Measurements from ENCODE around the gene PACSIN3. TPM values are rescaled to one million over a fixed set of nuclear protein-coding genes. Genes with fewer than 3 reads are reported as not detected.

The PACSIN3 gene
- total and polyA plus RNA-seq, 2 of the 13 experiments (the other 11 are each of a cell fraction or from before 2014, with no cell fraction given): 47.9 to 93.3 TPM

- TF ChIP-seq ZNF318 (CRISPR knock-in tag; IDR thresholded peaks at IDR 0.05) (0 out of 2 replicates have a peak, but pooled peaks have one; percentile 16), ASH2L (IDR thresholded peaks at IDR 0.05; ENCODE audit: insufficient read length, low read depth, low read length) (peak; percentile 81), ZNF788 (CRISPR knock-in tag; IDR thresholded peaks at IDR 0.05; ENCODE audit: borderline replicate concordance) (no peak), PPARG (CRISPR knock-in tag; conservative IDR thresholded peaks at IDR 0.05) (peak; percentile 55; the same call in 1 of the 2 replicates), ESRRA (CRISPR knock-in tag; IDR thresholded peaks at IDR 0.05; ENCODE audit: low read depth) (no peak), DZIP1 (CRISPR knock-in tag; IDR thresholded peaks at IDR 0.05) (0 out of 2 replicates have a peak, but pooled peaks have one; percentile 73), ZNF33B (CRISPR knock-in tag; IDR thresholded peaks at IDR 0.05) (no peak), ZFP36L2 (CRISPR knock-in tag; IDR thresholded peaks at IDR 0.05) (no peak), RNF2 (conservative IDR thresholded peaks at IDR 0.05; ENCODE audit: low read depth) (no peak), FOXA1 (IDR thresholded peaks at IDR 0.05) (no peak), FOXA1 (CRISPR knock-in tag; IDR thresholded peaks at IDR 0.05) (no peak), ZNF790 (CRISPR knock-in tag; IDR thresholded peaks at IDR 0.05; ENCODE audit: borderline replicate concordance) (no peak), ZNF709 (CRISPR knock-in tag; IDR thresholded peaks at IDR 0.05) (no peak), HMGA1 (CRISPR knock-in tag; conservative IDR thresholded peaks at IDR 0.05) (no peak), MEIS1 (CRISPR knock-in tag; IDR thresholded peaks at IDR 0.05; ENCODE audit: borderline replicate concordance) (peak; percentile 87; the same call in 1 of the 2 replicates), STAT5B (CRISPR knock-in tag; IDR thresholded peaks at IDR 0.05) (no peak), TCF12 (IDR thresholded peaks at IDR 0.05) (no peak), TCF12 (CRISPR knock-in tag; IDR thresholded peaks at IDR 0.05) (no peak)
- TF ChIP-seq, protein P1, sequence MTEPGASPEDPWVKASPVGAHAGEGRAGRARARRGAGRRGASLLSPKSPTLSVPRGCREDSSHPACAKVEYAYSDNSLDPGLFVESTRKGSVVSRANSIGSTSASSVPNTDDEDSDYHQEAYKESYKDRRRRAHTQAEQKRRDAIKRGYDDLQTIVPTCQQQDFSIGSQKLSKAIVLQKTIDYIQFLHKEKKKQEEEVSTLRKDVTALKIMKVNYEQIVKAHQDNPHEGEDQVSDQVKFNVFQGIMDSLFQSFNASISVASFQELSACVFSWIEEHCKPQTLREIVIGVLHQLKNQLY (CRISPR knock-in tag; IDR thresholded peaks at IDR 0.05): no peak
Measured at GRCh38 chr11:47176328-47177228, 9.7 kb downstream of the PACSIN3 start, which contains the start of gene ARFGAP2 (continued).
